ENCODE measurements around the gene ZFAND6. TPM values are rescaled to one million over a fixed set of nuclear protein-coding genes. Genes with fewer than 3 reads are reported as not detected.
"Not testable (repeated sequence)": the region's sequence is repeated elsewhere in the genome, so short reads cannot be mapped to it uniquely, and the experiment has no call there.

Gene ZFAND6
- total and polyA plus RNA-seq, 10 of the 15 experiments (the other 5 are each of a cell fraction or from before 2014, with no cell fraction given), result 78.9 to 179 (median 135) TPM

GRCh38 chr15:80017139-80017538 lies 42.3 kb upstream of the ZFAND6 start:
- Histone ChIP-seq H3K4me3 (peak overlapping the region; percentile 38; the same call in 1 of the 2 replicates), H3K4me1 (ENCODE audit: control insufficient read depth, insufficient read depth, low read length) (peaks cover 28% of the 10 kb centered on the region), H3K79me2 (ENCODE audit: control insufficient read depth, insufficient read depth, low read length) (peaks cover 10% of the 10 kb centered on the region), H3K9ac (ENCODE audit: control insufficient read depth, insufficient read depth, low read length) (peak overlapping the region; percentile 57), H3K4me2 (ENCODE audit: control insufficient read depth, insufficient read depth) (peak overlapping the region; percentile 72), H3K27ac (ENCODE audit: control insufficient read depth, insufficient read depth) (peak overlapping the region; percentile 92), H3K9me3 (replicated peaks; ENCODE audit: control insufficient read depth, insufficient read depth, low read length) (peaks cover 14% of the 10 kb centered on the region; the same call in 2 of the 3 replicates)
- BruUV-seq (replicated peaks), result TSS peak; percentile 82
- H2AFZ ChIP-seq (ENCODE audit: control insufficient read depth, low read depth, low read length); H4K20me1 ChIP-seq (ENCODE audit: control insufficient read depth, insufficient read depth); intact Hi-C loops (cut with micrococcal nuclease; ENCODE audit: unreplicated experiment); DNase-seq (ENCODE audit: low read depth, low spot score); H3K36me3 ChIP-seq (ENCODE audit: control insufficient read depth in 2 of 2, insufficient read depth in 2 of 2, low read length in 1 of 2); ATAC-seq; H3K27me3 ChIP-seq (replicated peaks in 1 of 2; ENCODE audit: control insufficient read depth in 2 of 2, insufficient read depth in 2 of 2, low read length in 1 of 2); FAIRE-seq: not testable (repeated sequence)
- in situ Hi-C loops (cut with MboI), result loop anchor here (25.0 kb wide), 1 partner anchor 1270 kb away; no protein-coding TSS in a partner anchor
- 50% methylated on average over 8 of the region's 8 CpGs for WGBS (ENCODE audit: insufficient coverage, insufficient replicate concordance, low lambda C conversion rate, missing lambda C conversion rate)
- POLR2A ChIA-PET, result interaction anchor here (0.6 to 4.3 kb wide), 10 partner anchors 11 to 68 kb away, joined by 3 to 31 read pairs (median 4); partner anchors contain the start of gene ZFAND6
- RAD21 ChIA-PET (ENCODE audit: unreplicated experiment), result interaction anchor here (0.5 to 4.1 kb wide), 27 partner anchors 9 to 289 kb away, joined by 3 to 42 read pairs (median 4); partner anchors contain the start of gene BCL2A1
- SMC1A ChIA-PET (ENCODE audit: uncharacterized antibody, unreplicated experiment), result interaction anchor here (0.8 to 7.5 kb wide), 31 partner anchors 9 to 636 kb away, joined by 3 to 98 read pairs (median 5); partner anchors contain the start of genes BCL2A1 and ZFAND6
- TF ChIP-seq PML (IDR thresholded peaks at IDR 0.05; ENCODE audit: low read length) (peak; percentile 78; the same call in 1 of the 2 replicates), POLR2AphosphoS5 (IDR thresholded peaks at IDR 0.05; ENCODE audit: low read length) (peak; percentile 90), SP1 (IDR thresholded peaks at IDR 0.05; ENCODE audit: low read depth, low read length) (peak; percentile 49), SMAD5 (IDR thresholded peaks at IDR 0.05; ENCODE audit: low read depth) (peak; percentile 83; the same call in 1 of the 2 replicates), NFYB (IDR thresholded peaks at IDR 0.05; ENCODE audit: insufficient read depth, low read depth, low read length) (peak; percentile 83), POLR2A (IDR thresholded peaks at IDR 0.05; ENCODE audit: low read depth, low read length) (peak; percentile 55; the same call in 1 of the 2 replicates), TCF7 (IDR thresholded peaks at IDR 0.05; ENCODE audit: borderline replicate concordance) (0 out of 2 replicates have a peak, but pooled peaks have one; percentile 0)
- CTCF ChIA-PET, result interaction anchor here (1.2 to 2.9 kb wide), 5 partner anchors 24 to 164 kb away, joined by 3 to 15 read pairs (median 4); no protein-coding TSS in a partner anchor

Data from GM12878 (cell line).